Hepatocyte (in vitro differentiated cells): ENCODE data around the gene PRKACG.

Experiments
- CTCF ChIP-seq: fragments of 200-600 bp; sonication (generic); IDR thresholded peaks from 2 replicates; pipeline ENCODE4 v1.5.1; 2016; ENCODE audit warnings: antibody characterized with exemption, mild to moderate bottlenecking; ENCODE audit not compliant: poor library complexity
- EZH2 ChIP-seq: fragments of 200-600 bp; sonication (generic); IDR thresholded peaks from 2 replicates; pipeline ENCODE4 v1.6.1; 2016; ENCODE audit warnings: antibody characterized with exemption, mild to moderate bottlenecking, borderline replicate concordance

GRCh38 chr9:69034071-69034470 lies 20.2 kb upstream of the PRKACG start:
- no peak for TF ChIP-seq CTCF
- TF ChIP-seq EZH2: no peak
